Ishikawa (cell line): ENCODE results near the gene DUSP12.

Experiments used
- CEBPB ChIP-seq: IDR thresholded peaks from 2 replicates; pipeline ENCODE4 v1.6.1; 2012
- EP300 ChIP-seq: IDR thresholded peaks from 2 replicates; pipeline ENCODE4 v1.6.1; 2012; ENCODE audit warnings: borderline replicate concordance
- FOXM1 ChIP-seq: IDR thresholded peaks from 2 replicates; pipeline ENCODE4 v1.6.1; 2012; ENCODE audit warnings: low read depth, borderline replicate concordance
- NFIC ChIP-seq: IDR thresholded peaks from 2 replicates; pipeline ENCODE4 v1.6.1; 2012
- RAD21 ChIP-seq: IDR thresholded peaks from 2 replicates; pipeline ENCODE4 v1.6.1; 2012; ENCODE audit warnings: low read depth
- REST ChIP-seq: IDR thresholded peaks from 2 replicates; pipeline ENCODE4 v1.6.1; 2012; ENCODE audit warnings: low read depth, mild to moderate bottlenecking
- TAF1 ChIP-seq: IDR thresholded peaks from 2 replicates; pipeline ENCODE4 v1.6.1; 2012; ENCODE audit warnings: low read depth, mild to moderate bottlenecking
- TEAD4 ChIP-seq: IDR thresholded peaks from 2 replicates; pipeline ENCODE4 v1.6.1; 2012
- YY1 ChIP-seq: IDR thresholded peaks from 2 replicates; pipeline ENCODE4 v1.6.1; 2012; ENCODE audit warnings: low read depth

- no peak for TF ChIP-seq RAD21
- no peak for TF ChIP-seq CEBPB
- TF ChIP-seq TEAD4: no peak
- no peak for TF ChIP-seq YY1
- TF ChIP-seq NFIC: no peak
- TF ChIP-seq TAF1: no peak
- no peak for TF ChIP-seq REST
- no peak for TF ChIP-seq EP300
- no peak for TF ChIP-seq FOXM1
Observed at GRCh38 chr1:161791904-161792655, 42.5 kb downstream of the DUSP12 start.
